HG03045 (cell line): ENCODE results near the gene TMEM135.
"Not testable (repeated sequence)": the region's sequence is repeated elsewhere in the genome, so short reads cannot be mapped to it uniquely, and the experiment has no call there.

ENCODE experiments used
- ATAC-seq: cut with Tn5 transposase; IDR thresholded peaks from one replicate; pipeline ENCODE4 v1.9.1; 2021; ENCODE audit warnings: mild to moderate bottlenecking, moderate library complexity; ENCODE audit not compliant: unreplicated experiment

TMEM135 gene

DNA sequence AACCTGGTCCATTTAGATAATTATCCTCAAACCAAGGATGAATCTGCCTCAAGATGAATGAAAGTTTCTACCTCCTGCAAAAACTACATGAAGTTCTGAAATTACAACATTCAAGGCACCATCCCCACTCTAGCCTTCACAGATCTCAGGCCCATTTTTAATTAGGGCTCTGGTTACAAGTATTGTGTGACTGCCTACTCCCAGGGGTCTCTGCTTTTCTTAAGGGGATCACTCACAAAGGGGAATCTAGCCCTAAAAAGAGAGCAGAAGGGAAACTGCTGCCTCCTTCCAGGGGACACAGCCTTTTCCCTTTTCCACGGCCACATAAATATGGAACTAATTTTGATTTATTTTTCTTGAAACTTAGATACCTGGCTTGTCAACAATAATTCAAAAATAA, 17.4 kb upstream of the TMEM135 start:
- no peak for ATAC-seq

DNA sequence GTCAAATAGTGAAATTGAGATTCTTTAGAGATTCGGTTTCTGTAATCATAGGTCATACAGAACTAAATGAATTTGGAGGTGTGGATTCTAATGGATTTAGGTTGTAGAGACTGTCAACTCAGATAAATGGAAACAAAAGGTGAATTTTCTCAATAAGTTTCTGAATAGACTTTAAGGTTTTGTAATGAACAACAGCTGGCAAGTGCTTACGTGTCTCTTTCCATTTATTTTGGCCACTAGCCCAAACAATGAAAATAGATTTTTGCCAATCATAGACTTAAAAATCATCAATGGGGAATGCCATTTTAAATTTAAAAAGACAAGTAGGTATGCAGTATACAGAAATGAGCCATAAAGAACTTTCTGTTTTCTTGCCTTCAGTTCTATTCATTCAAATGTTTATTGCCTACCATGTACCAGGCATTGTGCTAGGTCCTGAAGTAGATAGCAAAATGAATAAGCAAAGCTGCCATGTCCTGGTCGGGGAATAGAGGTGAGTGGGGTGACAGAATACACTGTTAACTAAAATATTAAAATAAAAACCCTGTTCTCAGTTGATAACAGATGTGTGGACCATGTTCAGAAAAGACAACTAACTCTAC, 16.9 kb upstream of the TMEM135 start:
- no peak for ATAC-seq

DNA sequence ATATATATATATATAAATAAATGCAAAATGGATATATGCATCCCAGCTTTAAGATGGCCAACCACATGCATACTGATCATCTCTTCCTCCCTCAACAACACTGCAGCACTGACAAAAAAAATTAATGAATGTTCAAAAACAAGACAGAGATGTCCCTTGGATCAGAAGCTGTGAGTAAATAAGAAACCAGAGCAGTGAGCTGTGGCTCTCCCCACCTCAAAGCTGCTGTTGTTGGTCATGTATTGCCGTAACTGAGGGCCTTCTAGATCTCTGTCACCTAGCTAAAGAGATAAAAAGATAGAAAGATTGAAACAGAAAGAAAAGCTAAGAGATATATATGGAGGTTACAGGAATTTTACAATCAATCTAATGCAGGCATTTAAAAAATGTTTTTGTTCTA, 15.5 kb upstream of the TMEM135 start:
- no peak for ATAC-seq

DNA sequence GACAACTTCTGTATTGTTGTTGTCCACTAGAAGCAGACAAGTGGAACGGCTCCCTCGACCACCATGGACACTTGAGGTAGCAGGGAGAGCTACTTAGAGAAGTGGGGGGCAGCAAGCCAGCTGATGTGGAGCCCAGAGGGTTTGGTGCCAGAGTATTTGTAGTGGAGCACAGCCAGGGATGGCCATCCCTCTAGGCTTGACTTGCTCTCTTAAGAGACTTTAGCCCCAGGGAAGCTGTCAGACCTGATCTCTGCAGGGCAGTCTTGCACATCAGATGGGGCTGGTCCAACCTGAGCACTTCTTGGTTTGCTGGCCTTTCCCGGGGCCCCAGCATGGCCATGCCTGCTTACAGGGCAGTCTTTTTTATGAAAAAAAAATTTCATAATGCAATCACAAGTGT, 15.0 kb upstream of the TMEM135 start:
- no peak for ATAC-seq

DNA sequence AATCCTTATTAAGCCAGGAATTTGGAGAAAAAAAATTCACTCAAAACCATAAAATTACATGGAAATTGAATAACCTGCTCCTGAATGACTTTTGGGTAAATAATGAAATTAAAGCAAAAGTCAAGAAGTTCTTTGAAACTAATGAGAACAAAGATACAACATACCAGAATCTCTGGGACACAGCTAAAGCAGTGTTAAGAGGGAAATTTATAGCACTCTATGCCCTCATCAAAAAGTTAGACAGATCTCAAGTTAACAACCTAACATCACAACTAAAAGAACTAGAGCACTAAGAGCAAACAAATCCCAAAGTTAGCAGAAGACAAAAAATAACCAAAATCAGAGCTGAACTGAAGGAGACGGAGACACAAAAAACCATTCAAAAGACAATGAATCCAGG, 11.3 kb upstream of the TMEM135 start:
- not testable (repeated sequence) for ATAC-seq

DNA sequence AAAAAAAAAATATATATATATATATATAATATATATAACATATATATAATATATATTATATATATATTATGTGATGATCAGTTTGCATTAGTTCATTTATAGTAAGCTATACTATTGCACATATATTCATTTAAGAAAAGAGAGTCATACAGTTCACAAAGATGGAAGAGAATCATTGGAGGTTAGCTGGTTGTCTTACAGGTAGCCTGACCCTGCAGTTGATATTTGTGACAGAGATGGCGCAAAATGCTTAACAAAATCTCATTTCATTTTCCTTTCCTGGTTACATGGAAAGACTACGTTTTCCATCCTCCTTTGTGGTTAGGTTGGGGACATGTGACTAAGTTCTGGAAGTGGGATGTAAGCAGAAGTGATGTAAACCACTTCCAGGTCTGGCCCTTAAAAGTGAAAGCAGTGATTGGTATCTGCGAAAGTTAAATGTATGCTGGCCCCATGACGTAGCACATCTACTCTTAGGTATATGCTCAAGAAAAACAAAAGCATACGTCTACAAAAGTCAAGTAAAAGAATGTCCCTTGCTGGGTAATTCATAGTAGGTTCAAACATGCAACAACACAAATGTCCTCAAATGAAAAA, 7.2 kb upstream of the TMEM135 start:
- ATAC-seq = no peak

DNA sequence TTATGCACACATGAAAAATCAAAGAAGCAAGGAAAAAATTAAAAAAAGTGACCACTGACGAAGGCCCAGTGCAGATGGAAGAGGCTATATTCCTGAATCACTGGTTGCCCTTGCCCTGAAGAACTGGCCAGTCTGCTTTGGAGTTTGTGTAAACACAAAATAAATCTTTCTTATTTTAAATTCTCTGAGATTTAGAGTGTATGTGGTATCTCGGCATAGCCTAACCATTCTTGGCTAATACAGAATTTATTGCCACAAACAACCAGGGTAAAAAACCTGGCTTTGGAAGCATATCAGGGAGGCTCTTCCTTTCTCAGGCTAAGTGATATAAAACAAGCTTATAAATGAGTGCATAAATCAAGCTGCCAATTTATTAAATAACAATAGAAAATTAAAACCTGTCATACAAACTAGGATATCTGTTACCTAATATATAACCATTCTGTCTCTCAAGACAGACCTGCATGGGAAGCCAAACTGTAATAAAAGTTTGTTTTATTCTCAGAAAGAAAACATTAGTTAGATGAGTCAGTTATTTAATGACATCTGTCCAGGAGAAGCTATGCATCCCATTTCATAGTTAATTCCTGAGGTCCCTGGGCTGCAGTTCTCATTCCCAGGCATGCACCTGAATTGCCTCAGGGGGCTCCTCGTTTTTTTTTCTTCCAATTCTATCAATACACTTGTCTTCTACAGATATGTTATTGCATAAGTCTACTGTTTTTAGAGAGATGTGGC, 6.1 kb upstream of the TMEM135 start:
- no peak for ATAC-seq

DNA sequence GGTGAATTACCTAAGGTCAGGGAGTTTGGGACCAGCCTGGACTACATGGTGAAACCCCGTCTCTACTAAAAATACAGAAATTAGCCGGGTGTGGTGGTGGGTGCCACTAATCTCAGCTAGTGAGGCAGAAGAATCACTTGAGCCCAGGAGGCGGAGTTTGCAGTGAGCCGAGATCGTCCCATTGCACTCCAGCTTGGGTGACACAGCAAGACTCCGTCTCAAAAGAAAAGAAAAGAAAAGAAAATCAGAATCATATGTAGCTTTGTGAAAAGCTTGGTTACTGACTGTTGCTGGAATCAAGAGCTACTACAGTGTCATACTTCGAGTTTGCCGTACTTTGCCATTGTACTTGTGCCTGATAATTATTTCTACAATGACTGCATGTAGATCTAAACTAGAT, 4.2 kb upstream of the TMEM135 start:
- ATAC-seq = no peak

DNA sequence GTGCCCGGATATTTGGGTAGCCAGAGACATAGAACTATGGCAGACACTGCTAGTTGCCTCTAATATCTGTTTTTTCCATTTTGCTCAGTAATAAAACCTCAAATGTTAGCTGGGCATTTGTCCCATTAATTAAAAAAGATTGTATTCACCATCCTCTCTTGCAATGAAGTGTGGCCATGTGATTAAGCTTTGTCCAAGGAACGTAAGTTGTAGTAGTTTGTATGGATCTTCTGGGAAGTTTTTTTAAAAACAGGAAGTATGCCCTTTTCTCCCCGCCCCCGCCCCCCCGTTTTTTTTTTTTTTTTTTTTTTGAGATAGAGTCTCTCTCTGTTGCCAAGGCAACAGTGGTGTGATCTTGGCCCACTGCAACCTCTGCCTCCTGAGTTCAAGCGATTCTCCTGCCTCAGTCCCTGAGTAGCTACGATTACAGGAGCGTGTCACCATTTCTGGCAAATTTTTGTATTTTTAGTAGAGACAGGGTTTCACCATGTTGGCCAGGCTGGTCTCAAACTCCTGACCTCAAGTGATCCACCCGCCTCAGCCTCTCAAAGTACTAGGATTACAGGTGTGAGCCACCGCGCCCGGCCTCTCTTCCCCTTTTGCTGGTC, 1.7 kb upstream of the TMEM135 start:
- ATAC-seq = no peak

DNA sequence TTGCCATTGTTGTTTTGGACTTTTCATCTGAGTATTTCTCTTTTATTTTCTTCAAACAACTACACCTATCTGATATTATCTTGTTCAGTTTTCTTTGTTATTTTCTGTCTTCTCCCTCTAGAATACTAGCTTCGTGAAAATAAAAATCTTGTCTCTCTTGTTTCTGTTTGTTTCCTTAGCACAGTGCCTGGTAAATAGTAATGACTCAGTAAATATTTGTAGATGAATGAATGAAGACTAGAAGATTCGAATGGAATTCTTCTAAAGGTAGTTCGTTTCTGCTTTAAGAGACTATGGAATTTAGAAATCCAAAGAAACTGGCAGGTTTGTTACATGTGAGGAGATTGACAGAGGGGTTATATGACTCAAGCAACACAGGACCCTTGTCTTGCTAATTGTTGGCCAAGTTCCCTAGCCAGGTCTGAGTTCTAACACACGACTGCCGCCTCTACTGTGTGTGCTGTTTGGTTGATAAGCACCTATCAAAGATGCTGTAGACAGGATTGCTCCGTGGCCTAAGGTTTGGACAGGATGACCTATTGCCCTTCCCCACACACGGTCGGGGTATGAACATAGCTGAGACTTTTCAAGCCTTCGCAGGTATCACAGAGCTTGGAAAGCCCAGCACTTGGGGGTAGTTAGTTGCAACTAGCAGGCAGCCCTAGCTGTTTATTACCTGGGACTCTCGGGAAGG, 831 bp upstream of the TMEM135 start:
- peak; percentile 1 for ATAC-seq

DNA sequence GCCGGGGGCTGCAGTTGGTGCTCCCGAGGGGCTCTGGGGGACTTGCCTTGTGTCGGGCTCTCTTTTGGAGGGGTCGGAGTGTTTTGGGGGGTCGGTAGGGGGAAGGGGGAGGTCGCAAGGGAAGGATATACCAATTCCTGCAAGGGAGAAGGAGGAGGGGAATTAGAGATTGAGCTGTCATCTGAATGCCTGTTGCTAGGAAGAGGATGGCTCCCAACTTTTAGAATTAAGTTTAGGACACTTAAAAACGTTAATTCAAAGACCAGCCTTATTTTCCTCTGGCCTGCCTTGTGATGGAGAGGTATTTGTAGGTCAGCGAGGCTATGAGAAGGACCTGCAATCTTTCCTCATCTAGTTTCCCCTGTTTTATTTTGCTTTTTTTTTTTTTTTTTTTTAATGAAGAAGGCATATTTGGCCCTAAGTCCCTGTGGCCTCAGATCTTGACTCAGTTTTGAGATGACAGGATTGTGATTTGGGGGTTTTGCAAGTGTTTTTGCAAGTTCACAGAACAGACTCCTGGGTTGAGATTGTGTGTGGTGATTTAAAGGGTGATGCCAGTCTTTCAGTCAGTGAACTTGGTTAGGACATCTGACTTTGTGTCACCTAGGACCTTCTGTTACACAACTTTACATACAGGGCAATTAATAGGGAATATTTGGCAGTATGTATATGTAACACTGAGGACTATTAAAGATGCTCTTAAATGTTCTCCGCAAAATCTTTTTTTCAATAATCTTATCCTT, 672 bp downstream of the TMEM135 start:
- ATAC-seq = no peak

DNA sequence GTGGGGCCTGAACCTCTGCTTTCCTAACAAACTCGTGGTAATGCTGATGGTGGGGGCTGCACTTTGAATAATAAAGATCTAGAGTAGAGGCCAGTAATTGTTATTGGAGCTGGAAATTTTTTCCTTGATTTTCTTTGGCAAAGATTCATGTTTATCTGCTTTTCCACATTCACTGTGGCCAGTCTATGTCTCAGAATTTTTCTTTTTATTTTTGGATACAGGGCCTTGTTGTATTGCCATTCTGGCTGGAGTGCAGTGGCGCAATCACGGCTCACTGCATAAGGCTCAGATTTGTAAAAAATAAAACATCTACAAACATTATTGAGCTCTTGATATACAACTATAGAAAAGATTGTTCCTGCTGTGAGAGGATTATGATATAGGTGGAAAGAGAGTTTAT, 1.6 kb downstream of the TMEM135 start:
- no peak for ATAC-seq

DNA sequence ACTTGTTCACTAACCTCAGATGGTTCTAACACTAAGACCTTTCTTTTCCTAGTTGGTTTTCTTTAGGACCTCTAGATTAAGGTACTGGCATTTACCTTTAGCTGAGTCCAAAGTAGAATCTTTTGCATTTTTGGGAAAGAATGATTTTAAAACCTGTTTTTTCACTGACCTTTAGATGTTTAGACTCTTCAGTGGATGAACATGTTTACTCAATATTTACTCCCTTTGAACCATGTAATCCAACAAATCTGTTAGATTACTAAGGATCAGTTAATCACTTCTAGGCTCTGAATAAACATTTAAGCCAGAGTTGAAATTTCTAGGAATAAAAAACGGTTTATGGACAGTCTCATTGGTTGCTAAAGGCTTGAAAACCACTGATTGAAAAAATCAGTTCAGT, 6.2 kb downstream of the TMEM135 start:
- ATAC-seq = no peak

DNA sequence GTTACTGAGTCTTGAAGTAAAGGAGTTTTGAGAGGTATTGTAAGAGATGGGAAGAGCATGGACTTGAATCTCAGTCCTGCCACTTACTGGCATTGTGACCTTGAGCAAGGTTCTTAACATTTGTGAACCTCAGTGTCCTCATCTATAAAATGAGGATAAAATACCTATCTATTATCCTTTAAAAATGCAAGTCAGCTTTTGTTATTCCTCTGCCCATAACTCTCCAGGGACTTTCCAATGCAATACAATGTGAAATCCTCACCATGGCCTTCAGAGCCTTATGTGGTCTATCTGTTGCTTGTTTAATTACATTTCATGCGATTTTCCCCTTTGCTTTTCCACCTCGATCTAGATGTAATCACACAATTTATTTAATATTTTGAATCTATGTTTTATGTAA, 9.1 kb downstream of the TMEM135 start:
- ATAC-seq = no peak

DNA sequence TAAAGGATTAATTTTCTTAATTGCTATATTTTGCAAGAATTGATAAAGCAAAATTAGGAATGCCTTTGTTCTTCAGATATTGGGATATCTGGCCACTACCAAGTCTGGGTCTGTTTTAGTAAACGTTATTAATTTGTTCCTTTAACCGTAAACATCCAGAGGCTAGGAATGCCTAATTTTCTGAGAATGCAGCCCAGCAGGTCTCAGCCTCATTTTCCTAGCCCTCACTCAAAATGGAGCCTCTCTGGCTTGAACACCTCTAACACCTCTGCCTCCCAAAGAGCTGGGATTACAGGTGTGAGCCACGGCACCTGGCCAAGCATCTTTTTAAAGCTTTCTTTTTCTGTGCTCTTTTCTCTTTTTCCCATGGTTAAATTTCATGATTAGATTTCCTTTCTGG, 18.4 kb downstream of the TMEM135 start:
- ATAC-seq = no peak

DNA sequence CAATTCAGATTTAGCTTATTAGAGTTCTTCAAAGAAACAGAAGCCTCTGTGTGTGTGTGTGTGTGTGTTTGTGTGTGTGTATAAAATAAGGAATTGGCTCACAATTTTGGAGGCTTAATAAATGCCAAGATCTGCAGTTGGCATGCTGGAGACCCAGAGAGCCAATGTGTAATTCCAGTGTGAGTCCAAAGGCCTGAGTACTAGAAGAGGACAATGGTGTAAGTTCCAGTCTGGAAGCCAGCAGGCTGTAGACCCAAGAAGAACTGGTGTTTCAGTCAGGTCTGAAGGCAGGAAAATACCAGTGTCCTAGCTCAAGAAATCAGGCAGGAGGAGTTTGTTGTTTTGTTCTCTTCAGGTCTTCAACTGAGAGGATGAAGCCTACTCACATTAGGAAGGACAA, 20.0 kb downstream of the TMEM135 start:
- no peak for ATAC-seq

DNA sequence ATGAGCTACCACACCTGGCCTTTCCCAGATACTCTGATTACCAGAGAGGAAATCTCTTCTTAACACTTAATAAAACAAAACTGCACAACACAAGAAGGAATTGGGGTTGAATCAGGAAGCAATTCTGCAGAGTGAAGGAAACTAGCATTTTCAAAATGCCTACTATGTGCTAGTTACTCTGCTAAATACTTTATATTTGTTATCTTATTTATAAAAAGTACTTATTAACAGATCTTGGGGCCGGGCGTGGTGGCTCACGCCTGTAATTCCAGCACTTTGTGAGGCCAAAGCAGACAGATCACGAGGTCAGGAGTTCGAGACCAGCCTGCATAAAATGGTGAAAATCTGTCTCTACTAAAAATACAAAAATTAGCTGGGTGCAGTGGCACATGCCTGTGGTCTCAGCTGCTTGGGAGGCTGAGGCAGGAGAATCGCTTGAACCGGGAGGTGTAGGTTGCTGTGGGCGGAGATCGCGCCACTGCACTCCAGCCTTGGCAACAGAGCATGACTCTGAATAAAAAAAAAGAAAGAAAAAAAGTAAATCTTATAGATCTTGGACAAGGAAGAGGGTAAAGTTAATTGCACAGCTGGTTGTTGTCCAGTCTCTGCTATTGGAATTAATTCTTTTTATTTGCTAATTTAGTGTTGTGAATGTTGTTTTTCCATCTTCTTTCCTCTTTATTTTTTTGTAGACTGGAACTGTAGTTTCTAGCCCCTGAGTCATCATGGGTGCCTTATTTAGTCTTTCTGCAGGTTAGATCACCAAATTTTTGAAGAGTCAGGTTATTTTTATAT, 22.1 kb downstream of the TMEM135 start:
- no peak for ATAC-seq

DNA sequence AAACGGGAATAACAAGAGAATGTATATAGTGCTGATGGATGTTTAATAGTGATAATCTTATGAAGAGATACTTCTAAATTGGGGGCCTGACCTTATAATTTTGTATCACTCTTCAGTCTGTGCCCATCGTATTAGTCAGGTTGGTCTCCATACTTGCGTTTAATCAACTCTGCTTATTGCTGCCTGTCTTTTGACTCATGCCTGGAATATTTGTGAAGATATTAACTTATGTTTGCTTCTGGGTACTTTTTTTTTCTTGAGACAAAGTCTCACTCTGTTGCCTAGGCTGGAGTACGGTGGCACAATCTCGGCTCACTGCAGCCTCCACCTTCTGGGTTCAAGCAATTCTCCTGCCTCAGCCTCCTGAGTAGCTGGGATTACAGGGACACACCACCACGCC, 24.0 kb downstream of the TMEM135 start:
- no peak for ATAC-seq

DNA sequence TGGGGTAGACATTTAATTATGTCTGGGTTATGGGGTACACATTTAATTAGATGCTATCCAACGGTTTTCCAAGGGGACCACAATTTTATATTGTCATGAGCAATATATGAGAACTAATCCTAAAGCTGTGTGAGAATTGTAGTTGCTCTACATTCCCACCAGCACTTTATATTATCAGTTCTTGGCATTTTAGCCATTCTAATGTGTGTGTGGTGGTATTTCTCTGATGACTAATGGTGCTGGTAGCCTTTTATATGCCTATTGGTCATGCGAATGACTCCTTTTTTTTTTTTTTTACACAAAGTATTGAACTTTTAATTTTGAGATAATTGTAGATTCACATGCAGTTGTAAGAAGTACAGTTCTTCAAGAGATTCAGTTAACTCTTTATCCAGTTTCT, 26.2 kb downstream of the TMEM135 start:
- ATAC-seq = no peak

DNA sequence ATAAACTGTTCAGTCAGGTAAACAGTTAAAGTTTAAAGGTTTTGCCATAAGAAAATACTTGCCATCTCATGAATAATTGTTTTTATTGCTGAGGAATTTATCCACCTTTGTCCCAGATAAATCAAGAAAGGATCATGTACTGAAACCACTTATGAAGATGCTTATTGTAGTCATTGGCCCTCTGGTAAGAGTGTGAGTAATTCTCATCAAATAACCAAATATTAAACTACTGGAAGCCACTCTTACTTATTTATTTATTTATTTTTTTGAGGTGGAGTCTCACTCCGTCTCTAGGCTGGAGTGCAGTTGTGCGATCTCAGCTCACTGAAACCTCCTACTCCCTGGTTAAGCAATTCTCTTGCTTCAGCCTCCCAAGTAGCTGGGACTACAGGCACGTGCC, 35.1 kb downstream of the TMEM135 start:
- ATAC-seq = no peak
